GM13976 (cell line): ENCODE measurements around the gene ZGPAT.

Experiments
- DNase-seq: peaks from one replicate; pipeline ENCODE4 v3.0.0; 2012; ENCODE audit warnings: low spot score
- CTCF ChIP-seq: IDR thresholded peaks from 2 replicates; pipeline ENCODE4 v1.5.1; 2012; ENCODE audit warnings: borderline replicate concordance, mild to moderate bottlenecking; ENCODE audit not compliant: insufficient read depth; ENCODE audit errors: extremely low read depth, missing control alignments, control extremely low read depth
- in situ Hi-C: fragments of 300-500 bp; cut with MboI; formaldehyde crosslinking; loops from one replicate; pipeline ENCODE4 v1.12.0; 2022; ENCODE audit warnings: low sequenced_read_pairs, mixed read lengths, inconsistent platforms; ENCODE audit not compliant: unreplicated experiment

Gene ZGPAT

GRCh38 chr20:63750807-63751470, 43.1 kb downstream of the ZGPAT start:
- DNase-seq: no peak
- in situ Hi-C loops: no loop called here
- TF ChIP-seq CTCF: no peak

- in situ Hi-C loops: no loop called here
- TF ChIP-seq CTCF: no peak
- no peak for DNase-seq
Observed at GRCh38 chr20:63751471-63752271, 43.8 kb downstream of the ZGPAT start.

- in situ Hi-C loops: no loop called here
- no peak for TF ChIP-seq CTCF
Observed at GRCh38 chr20:63752411-63753101, 44.7 kb downstream of the ZGPAT start.

GRCh38 chr20:63753381-63753780, 45.5 kb downstream of the ZGPAT start:
- TF ChIP-seq CTCF: no peak
- in situ Hi-C loops: no loop called here
- no peak for DNase-seq

More at GRCh38 chr20:63752411-63753101, 44.7 kb downstream of the ZGPAT start:
- no peak for DNase-seq

- DNase-seq: no peak
- in situ Hi-C loops: no loop called here
- no peak for TF ChIP-seq CTCF
Observed at GRCh38 chr20:63754008-63754407, 46.2 kb downstream of the ZGPAT start.

- no peak for TF ChIP-seq CTCF
- in situ Hi-C loops: no loop called here
- no peak for DNase-seq
Observed at GRCh38 chr20:63755933-63756647, 48.3 kb downstream of the ZGPAT start.
